ENCODE results near the gene LAMP5.

DNA sequence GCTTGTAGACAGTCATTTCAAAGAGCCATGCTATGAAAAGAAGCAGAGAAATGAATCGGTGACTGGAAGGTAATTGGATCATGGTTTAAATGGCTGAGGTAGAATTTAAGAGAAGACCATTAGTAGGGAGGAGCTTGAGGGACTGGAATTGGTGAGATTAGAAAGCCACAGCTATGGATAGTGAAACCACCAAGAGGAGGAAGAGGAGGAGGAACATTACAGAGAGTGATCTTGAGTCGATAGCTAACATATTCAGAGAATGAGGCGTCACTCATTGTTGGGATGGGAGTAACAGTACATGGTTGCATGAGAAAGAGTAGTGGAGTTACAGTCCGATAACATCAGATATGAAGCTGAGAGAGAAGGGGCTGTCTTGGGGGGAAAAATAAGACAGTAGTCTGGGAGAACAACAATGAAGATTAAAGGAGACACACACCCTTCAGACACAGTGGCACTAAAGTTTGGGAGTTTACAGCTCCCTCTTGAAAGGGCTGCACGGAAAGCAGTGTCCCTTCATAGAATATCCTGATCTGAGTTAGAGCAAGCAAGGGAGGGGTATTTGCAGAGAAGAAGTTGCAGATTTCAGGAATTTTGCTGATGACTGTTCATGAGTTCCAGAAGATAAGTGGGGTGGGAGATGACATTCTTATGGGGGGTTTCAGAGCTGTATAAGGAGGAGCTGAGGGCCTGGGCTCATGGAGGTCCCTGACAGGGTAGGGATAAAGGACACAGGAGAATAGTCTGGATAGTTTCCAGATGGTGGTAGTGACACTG is 15.1 kb upstream of the LAMP5 start:
- TF ChIP-seq, protein P1, sequence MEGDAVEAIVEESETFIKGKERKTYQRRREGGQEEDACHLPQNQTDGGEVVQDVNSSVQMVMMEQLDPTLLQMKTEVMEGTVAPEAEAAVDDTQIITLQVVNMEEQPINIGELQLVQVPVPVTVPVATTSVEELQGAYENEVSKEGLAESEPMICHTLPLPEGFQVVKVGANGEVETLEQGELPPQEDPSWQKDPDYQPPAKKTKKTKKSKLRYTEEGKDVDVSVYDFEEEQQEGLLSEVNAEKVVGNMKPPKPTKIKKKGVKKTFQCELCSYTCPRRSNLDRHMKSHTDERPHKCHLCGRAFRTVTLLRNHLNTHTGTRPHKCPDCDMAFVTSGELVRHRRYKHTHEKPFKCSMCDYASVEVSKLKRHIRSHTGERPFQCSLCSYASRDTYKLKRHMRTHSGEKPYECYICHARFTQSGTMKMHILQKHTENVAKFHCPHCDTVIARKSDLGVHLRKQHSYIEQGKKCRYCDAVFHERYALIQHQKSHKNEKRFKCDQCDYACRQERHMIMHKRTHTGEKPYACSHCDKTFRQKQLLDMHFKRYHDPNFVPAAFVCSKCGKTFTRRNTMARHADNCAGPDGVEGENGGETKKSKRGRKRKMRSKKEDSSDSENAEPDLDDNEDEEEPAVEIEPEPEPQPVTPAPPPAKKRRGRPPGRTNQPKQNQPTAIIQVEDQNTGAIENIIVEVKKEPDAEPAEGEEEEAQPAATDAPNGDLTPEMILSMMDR (IDR thresholded peaks at IDR 0.05; ENCODE audit: low read depth, low read length, poor library complexity, severe bottlenecking), result no peak
- TF ChIP-seq EZH2phosphoT487 (IDR thresholded peaks at IDR 0.05; ENCODE audit: borderline replicate concordance, low read length), result no peak

Data from DOHH2 (cell line).